ENCODE data around the gene COL11A1.

The COL11A1 gene

DNA sequence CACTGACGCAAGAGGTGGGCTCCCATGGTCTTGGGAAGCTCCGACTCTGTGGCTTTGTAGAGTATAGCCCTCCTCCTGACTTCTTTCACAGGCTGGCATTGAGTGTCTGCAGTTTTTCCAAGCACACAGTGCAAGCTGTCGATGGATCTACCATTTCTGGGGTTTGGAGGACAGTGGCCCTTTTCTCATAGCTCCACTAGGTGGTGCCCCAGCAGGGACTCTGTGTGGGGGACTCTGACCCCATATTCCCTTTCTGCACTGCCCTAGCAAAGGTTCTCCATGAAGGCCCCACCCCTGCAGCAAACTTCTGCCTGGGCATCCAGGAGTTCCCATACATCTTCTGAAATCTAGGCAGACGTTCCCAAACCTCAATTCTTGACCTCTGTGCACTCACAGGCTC is 236.2 kb downstream of the COL11A1 start:
- H3K4me1 ChIP-seq (ENCODE audit: control insufficient read depth, insufficient read depth, low read length): no peaks in the 10 kb centered on the region
- no peak overlapping the region for H3K9ac ChIP-seq (ENCODE audit: low read length)
- H3K27me3 ChIP-seq (ENCODE audit: control insufficient read depth, insufficient read depth, low read length): no peaks in the 10 kb centered on the region
- H3K9me3 ChIP-seq (ENCODE audit: control insufficient read depth, insufficient read depth, low read depth, low read length): peaks cover 27% of the 10 kb centered on the region
- H3K27ac ChIP-seq (ENCODE audit: low read depth, low read length): no peak overlapping the region
- no peaks in the 10 kb centered on the region for H3K36me3 ChIP-seq (ENCODE audit: control insufficient read depth, insufficient read depth, low read length)
- no peak overlapping the region for H3K4me3 ChIP-seq (ENCODE audit: low read depth, low read length)

DNA sequence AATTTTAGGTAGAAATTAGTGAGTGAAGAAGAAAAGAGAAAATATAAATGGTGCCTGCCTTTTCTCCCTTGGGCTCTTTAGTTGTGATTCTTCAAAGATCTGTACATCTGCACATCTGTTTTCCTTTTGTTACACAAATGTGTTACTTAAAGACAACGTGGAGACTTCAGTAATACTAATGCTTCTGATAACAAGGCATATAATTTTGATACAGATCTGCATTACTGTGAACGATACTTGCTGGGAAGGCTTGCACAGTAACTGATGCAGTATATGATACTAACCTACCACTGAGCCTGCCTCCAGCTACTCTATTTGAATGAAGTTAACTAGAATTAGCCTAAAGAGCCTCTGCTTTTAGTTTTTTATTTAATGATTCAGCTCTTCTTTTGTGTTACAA is 244.6 kb downstream of the COL11A1 start:
- no peaks in the 10 kb centered on the region for H3K36me3 ChIP-seq (ENCODE audit: control insufficient read depth, insufficient read depth, low read length)
- H3K9ac ChIP-seq (ENCODE audit: low read length): no peak overlapping the region
- H3K9me3 ChIP-seq (ENCODE audit: control insufficient read depth, insufficient read depth, low read depth, low read length): peaks cover 7% of the 10 kb centered on the region
- no peak overlapping the region for H3K4me3 ChIP-seq (ENCODE audit: low read depth, low read length)
- no peaks in the 10 kb centered on the region for H3K27me3 ChIP-seq (ENCODE audit: control insufficient read depth, insufficient read depth, low read length)
- peaks cover 11% of the 10 kb centered on the region; the same call in 1 of the 2 replicates for H3K4me1 ChIP-seq (ENCODE audit: control insufficient read depth, insufficient read depth, low read length)
- no peak overlapping the region for H3K27ac ChIP-seq (ENCODE audit: low read depth, low read length)

DNA sequence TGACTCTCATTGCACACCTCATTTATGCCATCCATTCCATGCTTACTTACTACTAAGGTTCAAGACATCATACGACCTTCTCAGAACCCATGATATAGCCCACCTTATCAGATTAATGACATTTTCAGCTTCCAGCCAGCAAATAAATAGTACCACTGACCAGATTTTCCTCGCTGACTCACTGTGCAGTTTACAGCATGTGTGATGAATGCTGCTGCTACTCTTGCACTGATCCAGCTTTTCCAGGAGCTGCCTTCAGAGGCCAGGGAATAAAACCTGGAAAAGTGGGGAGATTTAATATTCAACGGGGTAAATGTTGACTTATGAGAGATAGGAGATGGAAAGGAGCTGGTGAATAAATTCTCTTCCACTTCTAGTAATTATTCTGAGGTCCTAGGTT is 247.1 kb downstream of the COL11A1 start:
- Histone ChIP-seq H3K27ac (ENCODE audit: low read depth, low read length) (no peak overlapping the region), H3K4me3 (ENCODE audit: low read depth, low read length) (no peak overlapping the region), H3K27me3 (ENCODE audit: control insufficient read depth, insufficient read depth, low read length) (no peaks in the 10 kb centered on the region), H3K4me1 (ENCODE audit: control insufficient read depth, insufficient read depth, low read length) (peaks cover 11% of the 10 kb centered on the region), H3K9me3 (ENCODE audit: control insufficient read depth, insufficient read depth, low read depth, low read length) (peaks cover 5% of the 10 kb centered on the region), H3K36me3 (ENCODE audit: control insufficient read depth, insufficient read depth, low read length) (no peaks in the 10 kb centered on the region), H3K9ac (ENCODE audit: low read length) (no peak overlapping the region)

DNA sequence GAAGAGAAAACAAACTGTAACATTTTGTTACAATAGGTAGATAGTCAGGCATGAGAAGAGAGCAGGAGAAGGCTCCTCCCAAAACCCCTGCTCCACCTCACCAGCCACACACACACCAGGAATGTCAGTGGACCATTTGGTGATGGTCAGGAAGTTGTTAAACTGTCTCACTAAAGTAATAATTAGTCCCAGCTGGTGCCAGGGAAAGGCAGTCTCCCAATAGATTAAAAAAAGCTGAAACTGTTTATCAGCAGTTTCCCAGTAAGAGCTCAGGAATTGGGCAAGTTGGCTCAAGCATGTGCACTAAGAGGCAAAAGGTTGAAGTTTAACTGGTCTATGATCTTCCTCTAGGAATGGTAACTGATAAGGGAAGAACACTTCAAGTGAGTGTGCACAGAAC is 249.6 kb downstream of the COL11A1 start:
- no peak overlapping the region for H3K27ac ChIP-seq (ENCODE audit: low read depth, low read length)
- H3K9ac ChIP-seq (ENCODE audit: low read length): no peak overlapping the region
- no peaks in the 10 kb centered on the region for H3K27me3 ChIP-seq (ENCODE audit: control insufficient read depth, insufficient read depth, low read length)
- no peaks in the 10 kb centered on the region for H3K36me3 ChIP-seq (ENCODE audit: control insufficient read depth, insufficient read depth, low read length)
- peaks cover 4% of the 10 kb centered on the region for H3K4me1 ChIP-seq (ENCODE audit: control insufficient read depth, insufficient read depth, low read length)
- no peak overlapping the region for H3K4me3 ChIP-seq (ENCODE audit: low read depth, low read length)
- peaks cover 14% of the 10 kb centered on the region for H3K9me3 ChIP-seq (ENCODE audit: control insufficient read depth, insufficient read depth, low read depth, low read length)

DNA sequence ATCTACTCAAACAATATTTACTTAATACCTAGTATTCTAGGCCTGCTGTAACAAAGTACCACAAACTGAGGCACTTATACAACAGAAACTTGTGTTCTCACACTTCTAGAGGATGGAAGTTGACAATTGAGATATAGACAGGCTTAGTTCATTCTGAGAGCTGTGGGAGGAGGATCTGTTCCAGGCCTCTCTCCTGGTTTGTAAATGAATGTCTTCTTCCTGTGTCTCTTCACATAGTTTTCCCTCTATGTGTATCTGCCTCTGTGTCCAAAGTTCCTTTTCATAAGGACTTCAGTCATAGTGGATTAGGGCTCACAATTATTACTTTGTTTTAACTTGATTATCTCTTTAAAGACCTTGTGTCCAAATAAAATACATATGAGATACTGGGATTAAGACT is 251.1 kb downstream of the COL11A1 start:
- H3K27me3 ChIP-seq (ENCODE audit: control insufficient read depth, insufficient read depth, low read length): no peaks in the 10 kb centered on the region
- no peak overlapping the region for H3K4me3 ChIP-seq (ENCODE audit: low read depth, low read length)
- no peak overlapping the region for H3K9ac ChIP-seq (ENCODE audit: low read length)
- no peak overlapping the region for H3K27ac ChIP-seq (ENCODE audit: low read depth, low read length)
- H3K9me3 ChIP-seq (ENCODE audit: control insufficient read depth, insufficient read depth, low read depth, low read length): peaks cover 14% of the 10 kb centered on the region
- H3K36me3 ChIP-seq (ENCODE audit: control insufficient read depth, insufficient read depth, low read length): no peaks in the 10 kb centered on the region
- no peaks in the 10 kb centered on the region; the same call in 1 of the 2 replicates for H3K4me1 ChIP-seq (ENCODE audit: control insufficient read depth, insufficient read depth, low read length)

DNA sequence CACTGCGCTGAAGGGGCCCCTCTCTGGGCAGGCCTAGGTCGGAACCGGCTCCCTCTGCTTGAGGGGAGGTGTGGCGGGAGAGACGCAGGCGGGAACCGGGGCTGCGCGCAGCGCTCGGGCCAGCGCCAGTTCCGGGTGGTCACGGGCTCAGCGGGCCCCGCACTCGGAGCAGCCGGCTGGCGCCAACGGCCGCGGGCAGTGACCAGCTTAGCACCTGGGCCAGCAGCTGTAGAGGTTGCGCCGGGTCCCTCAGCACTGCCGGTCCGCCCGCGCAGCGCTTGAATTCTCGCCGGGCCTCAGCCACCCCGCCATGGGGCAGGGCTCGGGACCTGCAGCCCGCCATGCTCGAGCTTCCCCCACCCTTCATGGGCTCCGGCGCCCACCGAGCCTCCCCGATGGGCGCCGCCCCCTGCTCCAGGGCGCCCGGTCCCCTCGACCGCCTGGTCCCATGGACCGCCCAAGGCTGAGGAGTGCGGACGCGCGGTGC is 254.6 kb downstream of the COL11A1 start:
- H3K9ac ChIP-seq (ENCODE audit: low read length): no peak overlapping the region
- H3K4me3 ChIP-seq (ENCODE audit: low read depth, low read length): no peak overlapping the region
- H3K4me1 ChIP-seq (ENCODE audit: control insufficient read depth, insufficient read depth, low read length): no peaks in the 10 kb centered on the region; the same call in 1 of the 2 replicates
- H3K9me3 ChIP-seq (ENCODE audit: control insufficient read depth, insufficient read depth, low read depth, low read length): peaks cover 14% of the 10 kb centered on the region
- H3K27me3 ChIP-seq (ENCODE audit: control insufficient read depth, insufficient read depth, low read length): no peaks in the 10 kb centered on the region
- no peaks in the 10 kb centered on the region for H3K36me3 ChIP-seq (ENCODE audit: control insufficient read depth, insufficient read depth, low read length)
- H3K27ac ChIP-seq (ENCODE audit: low read depth, low read length): no peak overlapping the region

DNA sequence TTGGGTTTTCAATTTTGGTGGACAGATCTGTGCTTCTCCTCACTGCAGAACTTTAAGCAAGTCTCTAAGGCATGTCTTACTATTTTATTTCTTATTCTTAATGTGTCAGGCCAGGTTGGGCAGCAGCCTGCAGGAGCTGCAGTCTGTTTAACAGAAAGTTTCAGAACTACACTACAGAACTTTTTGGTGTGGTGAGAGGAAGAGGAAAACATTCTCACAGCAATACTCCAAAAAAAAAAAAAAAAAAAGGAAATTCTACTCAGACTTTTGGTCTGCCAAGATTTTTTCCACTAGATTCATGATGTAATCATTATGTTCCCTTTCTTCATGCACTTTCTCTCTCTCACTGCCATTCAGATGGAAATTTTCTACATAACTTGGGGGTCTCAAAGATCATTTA is 255.2 kb downstream of the COL11A1 start:
- no peaks in the 10 kb centered on the region for H3K4me1 ChIP-seq (ENCODE audit: control insufficient read depth, insufficient read depth, low read length)
- no peaks in the 10 kb centered on the region for H3K36me3 ChIP-seq (ENCODE audit: control insufficient read depth, insufficient read depth, low read length)
- H3K27me3 ChIP-seq (ENCODE audit: control insufficient read depth, insufficient read depth, low read length): no peaks in the 10 kb centered on the region
- no peak overlapping the region for H3K27ac ChIP-seq (ENCODE audit: low read depth, low read length)
- H3K9ac ChIP-seq (ENCODE audit: low read length): no peak overlapping the region
- no peak overlapping the region for H3K4me3 ChIP-seq (ENCODE audit: low read depth, low read length)
- H3K9me3 ChIP-seq (ENCODE audit: control insufficient read depth, insufficient read depth, low read depth, low read length): peaks cover 14% of the 10 kb centered on the region

DNA sequence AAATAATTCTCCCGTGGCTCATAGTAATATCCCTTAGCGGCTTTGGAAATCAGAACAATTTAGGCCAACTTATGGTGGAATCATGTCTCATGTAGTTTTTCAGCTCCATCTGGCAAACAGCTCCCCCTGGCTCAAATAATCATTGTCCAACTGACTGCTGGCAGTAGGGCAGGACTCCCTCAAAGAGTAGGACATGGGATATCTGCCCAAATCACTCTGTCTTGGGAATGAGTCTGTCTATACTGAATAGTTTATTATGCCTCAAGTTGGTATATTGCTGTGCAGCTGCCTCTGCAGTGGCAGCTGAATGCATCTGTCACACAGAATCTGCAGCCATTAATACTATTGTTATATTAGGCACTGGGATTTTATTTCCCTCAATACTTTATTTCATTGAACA is 255.7 kb downstream of the COL11A1 start:
- H3K9ac ChIP-seq (ENCODE audit: low read length): no peak overlapping the region
- no peaks in the 10 kb centered on the region for H3K27me3 ChIP-seq (ENCODE audit: control insufficient read depth, insufficient read depth, low read length)
- no peaks in the 10 kb centered on the region for H3K4me1 ChIP-seq (ENCODE audit: control insufficient read depth, insufficient read depth, low read length)
- H3K27ac ChIP-seq (ENCODE audit: low read depth, low read length): no peak overlapping the region
- H3K9me3 ChIP-seq (ENCODE audit: control insufficient read depth, insufficient read depth, low read depth, low read length): peaks cover 14% of the 10 kb centered on the region
- H3K4me3 ChIP-seq (ENCODE audit: low read depth, low read length): no peak overlapping the region
- no peaks in the 10 kb centered on the region for H3K36me3 ChIP-seq (ENCODE audit: control insufficient read depth, insufficient read depth, low read length)

DNA sequence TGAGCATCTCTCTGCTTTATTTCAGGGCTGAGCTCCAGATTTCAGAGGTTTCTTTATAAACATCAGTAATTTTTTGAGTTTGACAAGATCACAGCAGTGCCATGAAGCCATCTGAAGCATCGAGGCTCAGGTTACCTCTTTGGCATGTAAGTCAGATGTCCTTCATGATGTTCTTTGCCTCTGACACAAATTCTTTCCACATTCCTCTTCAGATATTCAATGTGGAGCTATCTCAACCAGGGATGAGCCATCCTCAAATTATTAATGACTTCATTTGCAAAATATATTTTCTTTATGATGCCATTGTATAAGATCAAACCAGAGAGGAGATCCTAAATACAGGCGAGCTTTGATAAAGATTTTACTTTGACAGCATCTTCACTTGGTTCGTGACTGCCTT is 256.7 kb downstream of the COL11A1 start:
- Histone ChIP-seq H3K4me3 (ENCODE audit: low read depth, low read length) (no peak overlapping the region), H3K36me3 (ENCODE audit: control insufficient read depth, insufficient read depth, low read length) (no peaks in the 10 kb centered on the region), H3K27ac (ENCODE audit: low read depth, low read length) (no peak overlapping the region), H3K27me3 (ENCODE audit: control insufficient read depth, insufficient read depth, low read length) (no peaks in the 10 kb centered on the region), H3K9me3 (ENCODE audit: control insufficient read depth, insufficient read depth, low read depth, low read length) (peaks cover 13% of the 10 kb centered on the region), H3K9ac (ENCODE audit: low read length) (no peak overlapping the region), H3K4me1 (ENCODE audit: control insufficient read depth, insufficient read depth, low read length) (no peaks in the 10 kb centered on the region)

DNA sequence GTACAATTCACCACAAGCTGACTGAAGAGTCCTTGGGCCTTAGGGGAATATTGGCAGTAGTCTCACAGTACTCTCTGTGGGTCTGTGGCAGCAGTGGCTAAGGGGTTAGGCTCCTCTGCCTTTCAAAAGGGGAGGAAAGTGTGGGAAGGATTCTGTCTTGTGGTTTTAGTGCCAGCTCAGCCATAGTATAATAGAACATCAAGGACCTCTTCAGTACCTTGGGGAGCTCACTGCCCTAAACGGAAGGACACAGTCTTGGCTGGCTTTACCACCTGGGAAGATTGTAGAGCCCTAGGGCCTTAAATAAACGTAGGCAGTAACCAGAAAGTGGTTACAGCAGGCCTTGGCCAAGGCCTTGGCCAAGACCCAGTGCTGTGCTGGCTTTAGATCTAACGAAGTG is 265.7 kb downstream of the COL11A1 start:
- no peak overlapping the region for H3K27ac ChIP-seq (ENCODE audit: low read depth, low read length)
- H3K36me3 ChIP-seq (ENCODE audit: control insufficient read depth, insufficient read depth, low read length): no peaks in the 10 kb centered on the region
- no peak overlapping the region for H3K4me3 ChIP-seq (ENCODE audit: low read depth, low read length)
- H3K4me1 ChIP-seq (ENCODE audit: control insufficient read depth, insufficient read depth, low read length): no peaks in the 10 kb centered on the region
- H3K27me3 ChIP-seq (ENCODE audit: control insufficient read depth, insufficient read depth, low read length): no peaks in the 10 kb centered on the region
- no peaks in the 10 kb centered on the region for H3K9me3 ChIP-seq (ENCODE audit: control insufficient read depth, insufficient read depth, low read depth, low read length)
- no peak overlapping the region for H3K9ac ChIP-seq (ENCODE audit: low read length)

DNA sequence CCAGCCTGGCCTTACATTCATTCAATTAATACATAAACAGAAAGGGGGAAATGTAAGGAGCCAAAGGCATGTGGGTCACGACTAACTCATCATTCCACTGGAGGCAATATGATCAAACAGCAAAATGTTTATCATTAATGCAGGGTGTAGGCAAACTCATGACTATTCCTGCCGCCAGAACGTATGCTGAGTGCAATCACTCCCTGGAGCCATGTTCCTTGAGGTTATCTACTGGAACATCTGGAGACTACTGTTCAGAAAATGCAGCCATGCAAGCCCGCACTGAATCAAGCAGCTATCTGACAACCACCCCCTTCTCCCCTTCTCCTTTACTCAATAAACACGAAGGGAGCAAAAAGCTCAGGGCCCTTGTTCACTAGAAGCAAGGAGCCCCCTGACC is 267.6 kb downstream of the COL11A1 start:
- no peaks in the 10 kb centered on the region for H3K9me3 ChIP-seq (ENCODE audit: control insufficient read depth, insufficient read depth, low read depth, low read length)
- H3K27me3 ChIP-seq (ENCODE audit: control insufficient read depth, insufficient read depth, low read length): no peaks in the 10 kb centered on the region
- H3K36me3 ChIP-seq (ENCODE audit: control insufficient read depth, insufficient read depth, low read length): no peaks in the 10 kb centered on the region
- no peak overlapping the region for H3K27ac ChIP-seq (ENCODE audit: low read depth, low read length)
- H3K9ac ChIP-seq (ENCODE audit: low read length): no peak overlapping the region
- no peak overlapping the region for H3K4me3 ChIP-seq (ENCODE audit: low read depth, low read length)
- no peaks in the 10 kb centered on the region for H3K4me1 ChIP-seq (ENCODE audit: control insufficient read depth, insufficient read depth, low read length)

DNA sequence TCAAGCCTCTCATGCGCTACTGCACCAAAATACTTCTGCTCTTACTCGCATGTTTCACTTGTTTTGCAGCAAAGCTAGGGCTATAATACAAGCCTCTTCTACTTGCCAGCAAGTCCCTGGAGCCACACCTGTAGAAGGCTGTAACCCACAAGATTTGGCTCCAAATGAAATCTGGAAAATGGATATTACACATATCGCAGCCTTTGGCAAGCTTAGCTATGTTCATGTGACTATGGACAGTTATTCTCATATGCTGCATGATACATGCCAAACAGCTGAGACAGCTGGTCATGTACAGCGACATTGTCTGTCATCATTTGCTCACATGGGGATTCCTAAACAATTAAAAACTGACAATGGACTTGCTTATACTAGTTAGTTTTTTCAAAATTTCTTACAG is 270.3 kb downstream of the COL11A1 start:
- no peak overlapping the region for H3K9ac ChIP-seq (ENCODE audit: low read length)
- no peaks in the 10 kb centered on the region for H3K36me3 ChIP-seq (ENCODE audit: control insufficient read depth, insufficient read depth, low read length)
- H3K4me3 ChIP-seq (ENCODE audit: low read depth, low read length): no peak overlapping the region
- no peaks in the 10 kb centered on the region for H3K4me1 ChIP-seq (ENCODE audit: control insufficient read depth, insufficient read depth, low read length)
- H3K27ac ChIP-seq (ENCODE audit: low read depth, low read length): no peak overlapping the region
- H3K27me3 ChIP-seq (ENCODE audit: control insufficient read depth, insufficient read depth, low read length): no peaks in the 10 kb centered on the region
- H3K9me3 ChIP-seq (ENCODE audit: control insufficient read depth, insufficient read depth, low read depth, low read length): peaks cover 3% of the 10 kb centered on the region; the same call in 1 of the 2 replicates

Measured in HUES6 (cell line).